Measurements from ENCODE around the gene FCHO2.

Gene FCHO2

GRCh38 chr5:73116506-73116905 is 160.7 kb downstream of the FCHO2 start:
- no peak for DNase-seq

- no peak for DNase-seq
Observed at GRCh38 chr5:73117088-73117740, 161.4 kb downstream of the FCHO2 start.

- DNase-seq, result no peak
Observed at GRCh38 chr5:73118391-73118973, 162.6 kb downstream of the FCHO2 start.

GRCh38 chr5:73119451-73120157 is 163.8 kb downstream of the FCHO2 start:
- DNase-seq, result no peak

- DNase-seq, result no peak
Observed at GRCh38 chr5:73120222-73121118, 164.6 kb downstream of the FCHO2 start, which contains the start of gene TMEM171. TMEM171 (plus strand) TSS chr5:73120575; CDS start chr5:73123374, 2,799 bp downstream.

- DNase-seq, result no peak
Observed at GRCh38 chr5:73121119-73121463, 165.2 kb downstream of the FCHO2 start.

GRCh38 chr5:73122875-73123810 is 167.3 kb downstream of the FCHO2 start:
- DNase-seq, result no peak

- DNase-seq, result no peak
Observed at GRCh38 chr5:73125289-73125688, 169.4 kb downstream of the FCHO2 start.

GRCh38 chr5:73126381-73126780 is 170.5 kb downstream of the FCHO2 start:
- DNase-seq, result no peak

GRCh38 chr5:73126957-73127356 is 171.1 kb downstream of the FCHO2 start:
- DNase-seq, result no peak

GRCh38 chr5:73129143-73129542 is 173.3 kb downstream of the FCHO2 start:
- no peak for DNase-seq

- no peak for DNase-seq
Observed at GRCh38 chr5:73130811-73131210, 175.0 kb downstream of the FCHO2 start.

- no peak for DNase-seq
Observed at GRCh38 chr5:73131711-73132425, 176.0 kb downstream of the FCHO2 start.

- no peak for DNase-seq
Observed at GRCh38 chr5:73132759-73133158, 176.9 kb downstream of the FCHO2 start.

GRCh38 chr5:73135021-73135420 is 179.2 kb downstream of the FCHO2 start:
- DNase-seq, result no peak

GRCh38 chr5:73135429-73136054 is 179.7 kb downstream of the FCHO2 start:
- DNase-seq, result no peak

- no peak for DNase-seq
Observed at GRCh38 chr5:73136055-73136562, 180.3 kb downstream of the FCHO2 start.

GRCh38 chr5:73137563-73138530 is 182.0 kb downstream of the FCHO2 start:
- DNase-seq, result no peak

- no peak for DNase-seq
Observed at GRCh38 chr5:73139485-73139884, 183.6 kb downstream of the FCHO2 start.

Data from NCI-H2081 treated with DMSO at 0.1 percent for 48 hours (cell line).